ENCODE results near the gene CLCN7.

CLCN7 gene

DNA sequence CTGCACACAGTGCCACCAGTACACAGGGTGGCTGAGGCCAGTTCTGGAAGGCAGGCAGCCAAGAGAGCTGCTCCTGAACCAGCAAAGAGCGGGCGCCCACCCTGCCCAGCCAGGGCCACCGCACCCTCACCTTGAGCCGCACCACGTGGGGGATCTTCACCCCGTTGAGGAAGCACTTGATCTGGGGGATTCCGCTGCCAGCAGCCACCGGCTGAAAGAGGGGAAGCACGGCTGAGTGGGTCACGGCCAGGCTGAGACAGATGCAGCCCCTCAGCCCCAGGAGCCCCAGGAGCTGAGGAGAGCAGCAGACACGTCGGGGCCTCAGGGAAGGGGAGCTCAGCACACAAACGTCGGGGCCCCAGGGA is 15.9 kb downstream of the CLCN7 start:
- DNase-seq: no peak

DNA sequence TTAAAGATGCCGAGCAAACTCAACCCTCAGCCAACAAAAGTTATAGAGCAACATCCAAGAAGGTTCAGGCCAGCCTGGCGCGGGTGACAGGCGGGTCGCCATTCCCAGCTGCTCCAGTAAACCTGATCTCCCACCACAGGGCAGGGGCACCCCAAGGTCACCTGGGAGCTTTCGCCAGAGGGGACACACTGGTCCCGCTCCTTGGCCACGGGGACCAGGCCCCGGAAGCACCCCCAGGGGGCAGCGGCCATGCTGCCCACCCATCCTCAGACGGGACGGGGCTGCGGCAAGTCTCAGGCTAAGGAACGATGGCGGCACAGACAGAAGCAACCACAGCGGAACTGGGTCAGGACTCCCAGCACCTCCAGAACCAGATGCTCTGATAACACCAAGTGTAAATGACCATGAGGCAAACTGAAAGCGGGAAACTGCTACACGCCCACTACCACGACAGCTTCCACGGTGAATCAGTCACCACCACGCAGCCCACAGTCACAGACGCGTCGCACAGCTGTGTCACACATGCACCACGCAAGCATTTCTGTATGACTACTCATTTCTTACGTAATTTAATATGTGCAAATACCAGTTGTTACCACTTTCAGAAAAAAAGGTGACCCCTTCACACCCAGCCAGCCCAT is 16.4 kb downstream of the CLCN7 start:
- no peak for DNase-seq

DNA sequence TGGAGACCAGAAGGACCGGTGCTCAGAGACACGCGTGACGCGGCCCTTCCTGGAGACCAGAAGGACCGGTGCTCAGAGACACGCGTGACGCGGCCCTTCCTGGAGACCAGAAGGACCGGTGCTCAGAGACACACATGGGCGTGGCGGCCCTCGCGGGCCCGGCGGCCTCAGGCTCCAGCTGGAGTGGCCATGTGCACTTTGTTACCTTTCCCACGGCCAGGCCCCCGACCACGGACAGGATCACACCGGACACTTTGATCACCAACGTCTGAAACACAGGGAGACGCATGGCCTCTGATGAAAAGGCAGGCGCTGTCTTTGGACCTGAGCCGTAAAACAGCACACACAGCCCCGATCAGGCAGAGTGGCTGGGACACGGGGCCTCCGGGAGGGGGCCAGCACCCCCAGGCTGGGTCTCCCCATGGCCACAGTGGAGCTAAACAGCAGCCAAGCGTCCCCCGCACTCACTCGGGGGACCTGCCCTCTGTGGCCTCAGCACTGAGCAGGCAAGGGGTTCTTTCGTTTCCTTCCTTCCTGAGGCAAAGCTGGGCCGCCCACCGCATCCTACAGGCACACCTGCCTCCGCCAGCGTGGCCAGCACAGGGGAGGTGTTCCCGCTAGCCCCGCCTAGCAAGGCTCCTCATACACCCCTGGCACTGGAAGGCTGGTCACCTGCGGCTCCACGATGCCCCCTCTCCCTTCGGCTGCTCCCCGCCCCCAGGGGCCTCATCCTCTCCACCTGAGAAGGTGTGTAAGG is 17.2 kb downstream of the CLCN7 start:
- DNase-seq: no peak

DNA sequence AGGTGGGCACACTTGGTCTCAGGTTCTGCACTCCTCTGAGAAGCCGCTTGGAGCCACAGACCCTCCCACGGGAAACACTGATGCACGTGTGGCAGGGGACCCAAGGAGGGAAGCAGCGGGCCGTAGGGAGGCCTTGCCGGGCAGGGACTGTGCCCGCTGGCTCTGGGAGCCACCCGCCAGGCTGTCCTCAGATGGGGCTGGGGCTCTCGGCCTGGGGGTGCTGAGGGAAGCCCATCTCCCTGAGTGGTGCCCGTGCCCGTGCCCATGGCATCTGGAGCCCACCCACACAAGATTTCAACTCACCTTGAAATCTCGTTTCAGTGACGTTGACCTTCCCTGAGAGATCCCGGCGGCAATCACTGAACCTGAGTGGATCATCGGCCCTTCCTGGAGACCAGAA is 17.9 kb downstream of the CLCN7 start:
- no peak for DNase-seq

DNA sequence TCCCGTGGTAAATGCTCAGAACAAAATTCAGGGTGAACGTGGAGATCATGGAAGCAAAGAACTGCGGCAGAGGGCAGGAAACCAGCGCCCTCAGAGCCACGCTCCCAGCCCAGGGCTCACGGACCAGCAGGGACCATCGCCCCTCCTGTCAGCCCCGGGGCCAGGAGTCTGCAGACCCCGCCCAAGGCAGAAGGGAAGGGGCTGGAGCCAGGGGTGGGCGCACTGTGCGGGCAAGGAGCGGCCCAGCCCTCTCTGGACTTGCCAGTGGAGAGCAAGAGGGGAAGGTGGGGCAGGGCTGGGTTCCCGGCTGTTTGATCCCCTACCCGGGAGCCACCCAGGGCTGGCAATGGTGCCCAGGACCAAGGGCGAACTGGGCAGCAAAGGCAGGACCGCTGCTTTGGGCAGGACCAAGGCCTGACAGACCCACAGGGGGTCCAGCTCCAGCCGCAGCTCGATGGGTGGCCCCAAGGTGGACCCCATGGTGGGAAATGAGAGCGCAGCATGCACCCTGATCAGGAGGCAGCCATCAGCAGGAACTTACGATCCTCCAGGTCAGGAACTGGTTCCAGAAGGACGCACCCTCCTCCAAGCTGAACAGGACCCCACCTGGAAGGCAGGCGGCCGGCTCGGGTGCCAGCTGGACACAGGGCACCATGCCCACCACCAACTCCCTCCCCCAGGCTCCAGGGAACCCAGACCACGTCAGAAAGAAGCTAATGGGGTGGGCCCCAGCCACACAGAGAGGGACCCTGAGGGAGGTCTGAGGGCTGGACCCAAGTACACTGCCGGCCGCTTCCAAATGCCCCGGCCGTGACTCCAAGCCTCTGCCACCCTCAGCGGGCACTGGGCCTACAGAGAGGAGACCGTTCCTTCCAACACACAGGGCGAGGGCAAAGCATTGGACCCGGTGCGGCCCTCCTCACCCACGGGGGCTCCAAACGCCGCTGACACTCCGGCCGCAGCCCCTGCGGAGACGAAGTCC is 19.3 kb downstream of the CLCN7 start:
- DNase-seq: no peak

DNA sequence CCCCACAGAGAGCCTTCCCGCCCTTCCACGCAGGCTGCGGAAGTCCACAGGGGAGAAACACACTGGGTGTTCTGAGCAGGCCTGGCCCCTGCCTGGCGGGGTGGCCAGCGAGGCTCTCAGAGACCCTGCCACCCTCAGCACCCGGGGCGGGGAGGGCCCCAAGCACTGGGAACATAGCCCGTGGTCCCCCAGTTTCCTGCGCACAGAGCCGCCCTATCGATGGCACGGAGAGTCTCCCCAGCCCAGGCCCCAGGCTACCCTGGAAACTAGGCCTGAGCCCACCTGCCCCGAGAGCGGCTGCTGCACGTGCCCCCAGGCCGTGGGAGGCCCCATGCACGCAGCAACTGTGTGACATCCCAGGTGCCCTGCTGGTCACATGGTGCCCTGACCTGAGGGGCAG is 20.3 kb downstream of the CLCN7 start:
- no peak for DNase-seq

DNA sequence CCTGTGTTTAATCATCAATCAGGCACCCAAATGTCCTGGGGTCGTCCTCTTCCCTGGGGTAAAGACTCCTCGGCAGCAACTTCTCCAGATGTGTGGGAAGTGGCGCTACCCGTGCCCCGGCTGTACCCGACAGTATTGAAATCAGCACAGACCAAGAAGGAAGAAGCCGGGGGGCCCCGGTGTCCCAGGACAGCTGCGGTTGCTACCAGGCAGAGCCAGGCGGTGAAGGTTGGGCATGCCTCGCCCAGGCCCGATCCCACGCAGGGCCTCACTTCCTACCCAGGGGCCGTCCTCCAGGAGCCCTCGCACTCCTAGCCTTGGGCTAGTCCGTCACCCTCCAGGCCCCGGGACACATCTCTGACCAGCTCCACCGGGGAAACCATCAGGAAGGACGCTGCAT is 21.5 kb downstream of the CLCN7 start:
- no peak for DNase-seq

DNA sequence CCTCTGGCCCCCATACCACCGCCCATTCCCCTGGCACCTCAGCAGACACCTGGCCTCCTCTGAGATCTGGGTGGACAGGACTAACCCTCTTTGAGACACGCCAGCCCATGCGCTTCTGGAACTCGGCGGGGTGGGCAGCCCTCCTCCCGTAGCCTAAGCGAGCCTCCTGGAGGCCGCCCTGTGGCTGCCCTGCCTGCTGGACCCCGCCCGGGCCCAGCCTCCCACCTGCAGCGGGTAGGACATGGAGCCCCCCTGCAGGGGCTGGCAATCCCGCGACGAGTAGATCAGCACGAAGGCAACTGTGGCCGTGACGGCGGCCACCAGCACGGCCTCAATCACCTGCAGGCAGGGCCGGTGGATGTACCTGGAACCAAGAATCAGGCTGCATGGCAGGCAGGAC is 22.3 kb downstream of the CLCN7 start:
- DNase-seq: no peak

DNA sequence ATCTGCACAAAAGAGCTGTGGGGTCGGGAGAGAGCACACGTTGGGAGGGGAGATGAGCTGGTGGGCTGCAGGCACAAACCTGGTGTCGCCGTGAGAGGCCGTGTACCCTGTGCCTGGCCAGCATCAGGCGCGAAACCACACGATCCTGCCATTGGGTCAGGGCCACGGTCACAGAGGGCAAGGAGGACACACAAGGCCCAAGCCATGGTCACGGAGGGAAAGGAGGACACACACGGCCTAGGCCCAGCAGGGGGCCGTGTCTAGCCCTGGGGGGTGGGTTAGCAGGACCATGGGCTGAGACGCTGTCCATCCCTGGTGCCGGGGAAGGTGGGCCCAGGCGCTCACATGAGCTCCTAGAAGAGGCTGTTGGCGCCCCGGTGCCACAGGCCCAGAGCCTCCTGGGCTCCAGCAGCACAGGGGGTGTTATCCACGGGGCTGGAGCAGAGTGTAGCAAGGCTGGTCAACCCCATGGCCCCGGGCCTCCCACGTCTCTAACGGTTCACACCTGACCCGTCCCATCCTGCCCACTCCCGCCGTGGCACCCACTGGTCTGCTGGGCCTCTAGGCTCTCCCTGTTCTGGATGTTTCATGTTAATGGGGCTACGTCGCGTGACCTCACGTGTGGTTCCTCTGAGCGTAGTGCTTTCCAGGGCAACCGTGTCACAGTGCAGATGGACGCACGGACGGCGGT is 23.0 kb downstream of the CLCN7 start:
- no peak for DNase-seq

DNA sequence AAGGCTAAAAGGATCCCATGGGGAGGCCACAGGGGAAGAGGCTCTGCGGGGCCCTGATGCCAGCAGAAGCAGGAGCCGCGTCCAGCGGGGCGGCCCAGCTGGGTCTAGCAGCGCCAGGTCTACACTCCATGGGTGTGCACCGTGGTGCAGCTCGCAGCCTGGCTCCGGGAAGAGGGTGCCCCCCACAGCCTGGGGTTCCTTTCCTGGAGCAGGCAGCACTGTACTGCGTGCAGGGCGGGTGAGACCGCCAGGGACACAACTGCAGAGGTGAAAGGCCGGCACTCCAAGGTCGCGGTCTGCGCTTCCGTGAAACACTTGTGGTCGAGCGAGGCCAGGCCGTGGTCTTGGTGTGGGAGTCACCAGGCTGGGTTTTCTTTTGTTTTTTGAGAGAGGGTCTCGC is 24.0 kb downstream of the CLCN7 start:
- no peak for DNase-seq

DNA sequence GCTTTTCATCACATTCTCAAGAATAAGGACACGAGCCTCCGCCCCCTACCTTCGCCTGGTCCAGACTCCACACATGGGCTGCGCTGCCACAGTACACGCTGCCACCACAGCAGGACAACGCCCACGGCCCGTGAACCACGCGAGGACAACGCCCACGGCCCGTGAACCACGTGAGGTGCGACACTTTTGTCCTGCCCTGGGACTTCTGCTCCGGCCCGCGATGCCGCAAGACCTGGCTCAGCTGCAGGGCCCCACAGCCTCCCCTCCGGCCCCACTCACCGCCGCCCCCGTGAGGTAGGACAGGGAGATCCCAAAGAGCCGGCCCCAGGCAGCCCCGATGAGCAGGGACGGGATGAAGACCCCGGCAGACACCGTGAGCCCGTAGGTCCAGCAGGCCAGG is 24.6 kb downstream of the CLCN7 start:
- DNase-seq: no peak

DNA sequence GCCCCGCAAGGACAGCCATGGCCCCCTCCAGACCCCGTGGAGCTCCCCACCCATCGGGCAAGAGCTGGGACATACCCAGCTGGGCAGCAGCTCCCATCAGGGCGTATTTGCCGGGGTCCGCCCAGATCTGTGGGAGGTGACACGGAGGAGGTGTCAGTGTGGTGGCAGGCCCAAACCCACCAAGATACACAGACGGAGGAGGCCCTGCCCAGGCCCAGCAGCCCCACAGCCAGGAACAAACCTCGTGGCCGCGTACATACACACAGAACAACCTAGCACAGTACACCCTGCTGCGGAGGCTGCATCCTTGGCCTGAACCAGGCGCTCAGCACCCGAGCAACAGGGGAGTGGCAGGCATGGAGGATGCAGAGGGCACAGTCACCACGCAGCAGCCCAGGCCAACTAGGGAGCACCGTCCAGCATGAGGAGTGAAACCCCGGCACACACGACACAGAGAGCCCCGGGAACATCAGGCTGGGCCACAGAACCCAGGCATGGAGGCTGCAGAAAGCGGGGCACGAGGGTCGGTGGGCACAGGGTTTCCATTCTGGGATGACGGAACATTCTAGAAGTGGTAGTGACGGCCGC is 25.5 kb downstream of the CLCN7 start:
- DNase-seq: no peak

DNA sequence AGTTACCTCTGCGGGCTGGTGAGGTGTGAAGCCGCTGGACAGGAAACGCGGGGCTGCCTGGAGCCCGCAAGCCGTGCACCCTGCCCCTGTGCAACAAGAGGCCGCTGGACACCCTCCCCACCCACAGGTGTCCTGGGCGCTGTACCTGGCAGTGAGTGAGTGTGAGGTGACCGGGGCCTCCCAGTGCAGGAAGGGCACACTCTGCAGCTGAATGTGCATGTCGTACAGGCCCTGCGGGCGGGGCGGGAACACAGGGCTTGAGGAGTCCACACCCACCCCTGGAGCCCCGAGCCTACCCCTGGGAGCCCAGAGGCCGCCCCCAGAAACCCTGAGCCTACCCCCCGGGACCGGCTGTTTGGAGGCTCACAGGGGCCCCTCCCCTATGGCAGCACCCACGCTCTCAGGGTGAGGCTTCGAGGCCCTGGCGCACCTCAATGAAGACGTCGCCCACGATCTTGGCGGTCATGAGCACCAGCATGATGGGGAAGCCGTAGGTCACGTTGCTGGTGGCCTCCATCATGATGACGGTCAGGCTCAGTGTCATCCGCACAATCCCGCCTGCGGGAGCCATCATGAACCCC is 26.2 kb downstream of the CLCN7 start:
- no peak for DNase-seq

DNA sequence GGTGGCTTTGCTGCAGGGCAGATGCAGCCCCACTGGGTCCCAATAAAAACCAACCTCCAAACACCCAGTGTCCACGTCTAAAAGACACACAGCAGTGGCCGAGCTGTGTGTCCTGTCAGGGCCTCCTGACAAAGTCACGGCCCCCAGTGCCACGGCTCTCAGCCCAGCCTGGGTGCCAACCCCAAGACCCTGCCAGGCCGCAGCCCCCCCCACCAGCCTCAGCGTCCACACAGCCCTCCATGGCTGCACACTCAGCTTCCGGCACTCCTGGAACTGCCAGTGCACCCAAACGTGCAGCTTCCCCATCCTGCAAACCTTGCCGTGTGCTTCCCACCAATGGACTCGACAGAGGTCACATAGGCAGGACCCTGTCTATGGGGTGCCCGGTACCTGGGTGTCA is 26.9 kb downstream of the CLCN7 start:
- no peak for DNase-seq

DNA sequence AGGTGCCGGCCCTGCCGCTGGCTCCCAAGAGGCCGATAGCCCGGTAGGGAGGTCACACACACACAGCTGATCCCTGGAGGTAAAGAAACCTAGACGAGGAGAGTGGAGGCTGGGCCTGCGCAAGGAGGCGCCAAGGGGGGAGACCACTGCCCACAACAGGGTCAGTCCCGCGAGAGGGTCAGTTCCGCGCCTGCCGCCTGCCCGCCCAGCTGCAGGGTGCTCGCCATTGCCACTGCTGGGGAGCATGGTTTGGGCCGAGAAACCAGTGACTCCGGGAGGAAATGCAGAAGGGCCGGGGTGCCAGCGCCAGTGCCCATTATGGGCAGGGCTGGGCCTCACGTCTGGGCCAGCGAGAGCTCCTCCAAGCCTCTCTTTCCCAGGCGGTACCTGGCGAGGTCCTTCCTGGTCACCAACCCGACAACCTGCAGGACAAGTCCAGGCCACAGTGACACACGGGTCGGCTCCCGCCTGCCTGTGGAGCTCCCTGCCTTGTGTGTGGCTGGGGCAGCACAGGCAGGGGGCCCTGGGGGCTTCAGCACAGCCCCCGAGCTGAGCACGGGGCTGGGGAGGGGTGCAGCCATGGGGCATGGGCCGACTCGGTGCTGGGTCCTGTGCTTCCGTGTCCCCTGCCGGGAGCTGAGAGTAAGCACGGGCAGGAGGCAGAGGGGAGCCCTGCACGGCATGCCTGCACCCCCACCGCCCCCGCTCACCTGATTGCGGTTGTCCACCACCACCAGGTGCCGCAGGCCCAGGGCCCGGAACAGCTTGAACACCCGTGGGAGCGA is 28.3 kb downstream of the CLCN7 start:
- no peak for DNase-seq

DNA sequence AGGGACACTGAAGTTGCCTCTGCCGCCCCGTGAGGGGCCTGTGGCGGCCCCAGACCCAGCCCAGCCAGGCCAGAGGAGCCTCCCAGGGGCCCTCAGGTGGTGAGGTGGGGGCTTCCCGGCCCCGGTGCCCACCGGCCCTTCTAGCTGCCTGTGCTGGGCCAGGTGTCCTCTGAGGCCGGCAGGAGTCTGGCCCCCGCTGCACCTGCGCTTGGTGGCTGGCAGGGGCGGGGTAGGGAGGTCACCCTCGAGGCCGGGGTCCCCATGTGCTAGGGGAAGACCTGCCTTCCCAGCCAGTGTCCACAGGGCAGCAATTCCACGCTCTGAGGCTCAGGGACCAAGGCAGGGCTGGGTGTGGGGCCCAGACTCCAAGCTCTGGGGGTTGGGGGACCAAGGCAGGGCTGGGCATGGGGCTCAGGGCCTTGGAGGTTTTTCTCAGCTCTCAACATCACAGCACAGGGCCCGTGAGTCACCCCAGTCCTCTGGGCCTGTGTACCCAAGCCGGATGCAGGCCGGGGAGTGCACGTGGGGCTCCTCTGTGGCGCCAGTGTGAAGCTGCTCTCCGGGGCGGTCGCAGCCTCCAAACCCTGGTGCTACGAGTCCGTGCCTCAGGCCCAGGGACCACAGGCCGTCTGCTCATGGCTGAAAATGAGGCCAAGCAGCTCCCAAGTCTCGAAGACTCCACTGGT is 29.2 kb downstream of the CLCN7 start:
- no peak for DNase-seq

DNA sequence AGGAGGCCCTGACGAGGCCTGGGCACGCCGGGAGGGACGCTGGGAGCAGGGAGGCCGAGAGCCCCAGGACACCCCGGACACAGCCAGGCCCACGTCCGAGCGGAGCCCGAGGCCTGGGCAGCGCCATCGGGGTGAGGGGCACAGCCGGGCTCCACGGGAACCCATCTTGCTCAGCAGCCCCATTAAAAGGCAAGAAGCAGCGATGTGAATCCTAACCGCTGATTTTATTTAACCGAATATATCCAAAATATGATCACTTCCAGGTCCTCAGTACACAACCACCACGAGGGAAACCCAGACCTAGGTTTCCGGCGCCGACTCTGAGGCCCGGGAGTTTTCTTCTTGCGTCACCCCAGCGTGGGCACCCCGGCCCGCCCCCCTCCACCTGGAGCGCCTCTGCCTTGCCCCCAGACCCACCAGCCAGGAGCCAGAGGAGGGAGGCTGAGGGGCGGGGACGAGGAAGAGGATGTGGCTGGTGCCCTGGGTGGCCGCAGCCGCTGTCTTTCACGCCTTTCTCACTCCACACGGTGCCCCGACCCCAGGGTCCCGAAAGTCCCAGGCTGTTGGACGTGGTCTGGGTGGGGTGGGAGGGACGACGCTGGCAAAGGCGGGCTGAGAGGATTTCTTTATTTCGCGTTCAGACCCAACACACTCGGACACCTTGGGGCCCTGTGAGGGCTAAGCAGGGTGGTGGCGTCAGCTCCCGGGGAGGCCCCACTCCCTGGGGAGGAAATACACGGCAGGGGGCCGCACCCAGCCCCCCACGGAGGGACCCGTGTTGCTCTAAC is 29.9 kb downstream of the CLCN7 start:
- no peak for DNase-seq

DNA sequence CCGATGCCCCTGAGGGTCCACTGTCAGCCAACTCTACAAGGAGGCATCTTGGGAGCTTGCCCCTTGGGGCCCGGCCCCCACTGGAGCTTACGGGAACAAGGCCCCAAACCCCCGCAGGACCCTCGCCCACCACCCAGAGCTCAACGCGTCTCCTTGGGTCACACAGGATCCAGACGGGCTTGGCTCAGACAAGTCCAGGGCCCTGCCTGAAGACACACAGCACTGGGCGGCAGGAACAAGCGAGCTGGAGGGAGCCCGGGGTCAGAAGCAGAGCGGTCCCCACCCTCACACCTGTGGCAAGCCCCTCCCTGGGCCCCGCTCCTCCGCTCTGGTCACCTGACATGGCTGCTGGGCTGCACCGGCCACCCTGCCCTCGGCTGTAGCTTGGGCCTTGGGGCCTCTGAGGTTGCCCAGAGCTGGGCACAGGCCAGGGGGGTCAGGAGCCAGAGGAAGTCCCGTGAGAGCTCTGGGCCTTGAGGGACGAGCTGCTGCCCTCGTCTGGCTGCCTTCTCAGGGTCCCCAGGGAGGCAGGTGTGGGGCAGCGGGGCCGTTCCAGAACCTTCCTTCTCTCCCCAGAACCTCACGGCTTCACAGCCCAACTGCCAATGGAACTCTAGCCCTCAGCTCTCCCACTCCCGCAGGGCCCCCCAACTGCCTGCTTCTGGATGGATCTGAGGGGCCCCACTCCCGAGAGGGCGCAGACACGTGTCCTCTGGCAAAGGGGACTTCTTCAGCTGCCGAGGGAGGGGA is 30.7 kb downstream of the CLCN7 start, which contains the start of gene CCDC154:
TSS of gene CCDC154 (minus strand) at position 577 of the 750 bp plus-strand sequence. CDS start at position 343, 234 bp downstream.
- DNase-seq: no peak

DNA sequence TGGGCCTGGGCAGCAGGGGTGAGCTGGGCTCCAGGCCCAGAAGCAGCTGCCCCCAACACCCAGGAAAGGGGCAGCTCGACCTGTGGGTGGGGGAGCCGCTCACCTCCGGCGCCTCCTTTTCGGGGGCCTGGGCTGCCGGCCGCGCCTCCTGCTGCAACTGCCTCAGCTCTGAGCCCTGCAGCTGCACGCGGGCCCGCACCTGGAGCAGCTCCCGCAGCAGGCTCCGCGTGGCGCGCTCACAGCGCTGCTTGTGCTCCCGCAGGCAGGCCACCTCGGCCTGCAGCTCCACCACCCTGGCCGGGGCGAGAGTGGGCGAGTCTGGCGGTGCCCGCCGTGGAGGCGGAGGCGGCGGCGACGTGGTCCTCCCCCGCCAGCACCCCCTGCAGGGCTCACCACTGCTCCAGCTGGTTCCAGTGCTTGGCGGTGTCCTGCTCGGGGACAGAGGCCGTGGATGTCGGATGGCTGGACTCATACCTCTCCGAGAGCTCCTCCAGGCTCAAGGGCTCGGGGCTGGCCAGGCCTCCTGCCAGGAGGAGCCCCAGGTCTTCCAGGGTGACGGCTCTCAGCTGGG is 31.3 kb downstream of the CLCN7 start:
- DNase-seq: no peak
